COLO668 (cell line): ENCODE data around the gene TRIM5.
"Not testable (repeated sequence)": the region's sequence is repeated elsewhere in the genome, so short reads cannot be mapped to it uniquely, and the experiment has no call there.

Experiments used
- DNase-seq: peaks from one replicate; lab custom pipeline; 2025; ENCODE audit not compliant: unreplicated experiment; lab: John Stamatoyannopoulos, UW

The TRIM5 gene

GRCh38 chr11:5684646-5685362, at the start of gene TRIM5:
TSS of gene TRIM5 (minus strand) at chr11:5685074. CDS start at chr11:5680177, 4,897 bp downstream.
- DNase-seq = no peak

GRCh38 chr11:5727691-5728090, 42.8 kb upstream of the TRIM5 start:
- no peak for DNase-seq

GRCh38 chr11:5726351-5726750, 41.5 kb upstream of the TRIM5 start:
- no peak for DNase-seq

- no peak for DNase-seq
Observed at GRCh38 chr11:5722622-5723021, 37.7 kb upstream of the TRIM5 start.

- DNase-seq = no peak
Observed at GRCh38 chr11:5719703-5720495, 35.0 kb upstream of the TRIM5 start.

DNA sequence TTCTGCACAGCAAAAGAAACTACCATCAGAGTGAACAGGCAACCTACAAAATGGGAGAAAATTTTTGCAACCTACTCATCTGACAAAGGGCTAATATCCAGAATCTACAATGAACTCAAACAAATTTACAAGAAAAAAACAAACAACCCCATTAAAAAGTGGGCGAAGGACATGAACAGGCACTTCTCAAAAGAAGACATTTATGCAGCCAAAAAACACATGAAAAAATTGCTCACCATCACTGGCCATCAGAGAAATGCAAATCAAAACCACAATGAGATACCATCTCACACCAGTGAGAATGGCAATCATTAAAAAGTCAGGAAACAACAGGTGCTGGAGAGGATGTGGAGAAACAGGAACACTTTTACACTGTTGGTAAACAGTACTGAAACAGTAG, 31.6 kb upstream of the TRIM5 start:
- not testable (repeated sequence) for DNase-seq

GRCh38 chr11:5713695-5714094, 28.8 kb upstream of the TRIM5 start:
- no peak for DNase-seq

GRCh38 chr11:5712507-5712906, 27.6 kb upstream of the TRIM5 start:
- no peak for DNase-seq

- DNase-seq = no peak
Observed at GRCh38 chr11:5705688-5706087, 20.8 kb upstream of the TRIM5 start.

DNA sequence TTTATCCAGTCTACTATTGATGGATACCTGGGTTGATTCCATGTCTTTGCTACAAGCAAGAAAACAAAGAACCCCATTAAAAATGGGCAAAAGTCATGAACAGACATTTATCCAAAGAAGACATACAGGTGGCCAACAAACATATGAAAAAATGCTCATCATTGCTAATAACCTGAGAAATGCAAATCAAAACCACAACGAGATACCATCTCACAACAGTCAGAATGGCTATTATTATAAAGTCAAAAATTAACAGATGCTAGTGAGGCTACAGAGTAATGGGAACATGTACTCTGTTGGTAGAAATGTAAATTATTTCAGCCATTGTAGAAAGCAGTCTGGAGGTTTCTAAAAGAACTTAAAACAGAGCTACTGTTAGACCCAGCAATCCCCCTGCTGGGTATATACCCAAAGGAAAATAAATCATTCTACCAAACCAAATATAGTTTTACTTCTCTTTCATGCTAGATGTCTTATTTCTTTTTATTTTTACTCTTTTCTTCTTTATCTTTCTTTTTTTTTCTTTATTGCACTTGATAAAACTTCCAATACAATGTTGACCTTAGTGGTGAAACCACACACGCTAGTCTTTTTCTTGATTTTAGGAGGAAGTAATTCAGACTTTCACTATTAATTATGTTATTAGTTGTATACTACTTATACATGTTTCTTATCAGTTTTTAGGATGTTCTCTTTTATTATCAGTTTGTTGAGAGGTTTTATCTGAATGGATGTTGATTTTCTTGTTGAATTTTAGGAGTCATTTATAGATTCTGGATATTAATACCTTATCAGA, 19.1 kb upstream of the TRIM5 start:
- no peak for DNase-seq

- no peak for DNase-seq
Observed at GRCh38 chr11:5701055-5701577, 16.2 kb upstream of the TRIM5 start.

DNA sequence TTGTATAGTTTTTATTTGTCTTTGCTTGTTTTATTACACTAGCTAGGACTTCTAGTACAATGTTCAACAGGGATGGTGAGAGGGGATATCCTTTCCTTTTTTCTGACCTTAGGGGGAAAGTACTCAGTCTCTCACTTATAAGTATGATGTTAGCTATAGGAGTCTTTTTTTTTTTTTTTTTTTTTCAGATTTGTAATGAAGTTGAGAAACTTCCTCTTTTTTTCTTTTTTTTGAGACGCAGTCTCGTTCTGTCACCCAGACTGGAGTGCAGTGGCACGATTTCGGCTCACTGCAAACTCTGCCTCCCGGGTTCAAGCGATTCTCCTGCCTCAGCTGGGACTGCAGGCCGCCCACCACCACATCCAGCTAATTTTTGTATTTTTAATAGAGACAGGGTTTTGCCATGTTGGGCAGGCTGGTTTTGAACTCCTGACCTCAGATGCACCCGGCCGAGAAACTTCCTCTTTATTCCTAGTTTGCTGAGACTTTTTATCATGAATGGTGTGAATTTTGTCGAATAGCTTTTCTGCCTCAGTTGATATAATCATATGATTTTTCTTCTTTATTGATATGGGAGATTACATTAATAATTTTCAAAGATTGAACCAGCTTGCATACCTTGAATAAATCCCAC, 15.7 kb upstream of the TRIM5 start:
- DNase-seq = no peak

- DNase-seq = no peak
Observed at GRCh38 chr11:5698281-5698680, 13.4 kb upstream of the TRIM5 start.

GRCh38 chr11:5696210-5696609, 11.3 kb upstream of the TRIM5 start:
- no peak for DNase-seq

DNA sequence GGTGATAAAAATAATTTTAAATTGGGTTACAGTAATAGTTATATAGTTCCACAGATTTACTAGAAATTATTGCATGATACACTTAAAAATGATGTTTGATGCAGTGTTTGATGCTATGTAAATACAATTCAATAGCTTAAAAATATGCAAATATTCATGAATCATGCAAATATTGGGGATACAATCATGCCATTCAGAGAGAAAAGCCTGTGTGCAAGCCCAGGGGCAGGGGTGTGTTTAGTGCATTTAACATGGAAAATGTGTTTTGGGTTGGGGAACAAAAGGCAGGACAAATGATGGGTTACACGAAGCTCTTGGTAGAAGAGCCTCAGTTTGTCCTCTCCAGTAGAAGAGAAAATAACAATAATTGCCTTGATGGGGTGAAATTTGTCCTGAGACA, 10.7 kb upstream of the TRIM5 start:
- DNase-seq = no peak

DNA sequence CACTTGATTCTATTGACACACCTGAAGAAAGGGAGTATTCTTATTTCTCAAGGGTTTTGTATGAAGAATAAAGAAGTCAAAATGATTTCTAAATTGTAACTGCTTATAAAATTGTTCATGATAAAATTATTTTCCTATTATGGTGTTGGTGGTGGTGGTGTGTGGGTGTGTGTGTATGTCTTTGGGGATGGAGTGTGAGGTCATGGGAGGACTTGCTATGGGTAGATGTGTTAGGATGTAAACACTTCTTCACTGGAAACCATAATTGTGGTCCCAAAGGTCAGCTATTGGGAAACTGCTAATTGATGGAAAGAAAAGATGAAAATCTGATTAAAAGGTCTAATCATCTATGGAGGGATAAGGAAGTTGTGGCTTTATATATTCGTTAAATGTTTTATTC, 9.8 kb upstream of the TRIM5 start:
- no peak for DNase-seq

- DNase-seq = no peak
Observed at GRCh38 chr11:5691964-5692361, 7.1 kb upstream of the TRIM5 start.

- DNase-seq = not testable (repeated sequence)
Observed at GRCh38 chr11:5691238-5691963, 6.5 kb upstream of the TRIM5 start.

- no peak for DNase-seq
Observed at GRCh38 chr11:5690736-5691135, 5.9 kb upstream of the TRIM5 start.

DNA sequence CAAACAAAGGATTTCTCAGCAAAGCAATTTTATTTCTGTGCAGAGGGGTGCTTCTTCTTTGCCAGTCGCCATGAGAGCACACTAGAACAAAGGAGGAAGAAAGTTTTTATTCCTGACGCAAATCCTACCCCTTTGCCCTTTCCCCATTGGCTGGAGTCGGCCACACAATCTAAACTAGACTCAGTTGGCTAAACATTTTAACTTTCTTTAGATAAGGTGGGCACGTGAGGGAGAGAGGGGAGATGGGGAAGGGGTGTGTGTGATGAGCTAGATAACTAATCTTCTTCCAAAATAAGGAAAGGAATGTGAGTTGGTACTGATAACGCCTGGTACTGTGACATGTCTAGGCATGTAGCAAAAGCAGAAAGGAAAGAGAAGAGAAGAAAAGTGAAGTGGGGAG, 5.3 kb upstream of the TRIM5 start:
- no peak for DNase-seq
